DOHH2 (cell line): ENCODE data around the gene TIMM17A.
"Not testable (repeated sequence)": the region's sequence is repeated elsewhere in the genome, so short reads cannot be mapped to it uniquely, and the experiment has no call there.

Source experiments
- H3F3A ChIP-seq: fragments of 200-600 bp; sonication (generic), shearing (Covaris generic); 2 replicates; pipeline ENCODE4 v1.6.0; 2016; ENCODE audit warnings: antibody characterized with exemption, mild to moderate bottlenecking; ENCODE audit not compliant: control insufficient read depth, insufficient read depth
- H3K27ac ChIP-seq: fragments of 200-600 bp; sonication (generic); 2 replicates; pipeline ENCODE4 v1.5.1; 2014; ENCODE audit warnings: low read depth, mild to moderate bottlenecking, low read length, moderate library complexity
- H3K27me3 ChIP-seq: fragments of 200-600 bp; sonication (generic); 2 replicates; pipeline ENCODE4 v1.6.1; 2014; ENCODE audit warnings: mild to moderate bottlenecking, low read length, mixed read lengths; ENCODE audit not compliant: control insufficient read depth
- H3K36me3 ChIP-seq: fragments of 200-600 bp; sonication (generic); 2 replicates; pipeline ENCODE4 v1.6.1; 2014; ENCODE audit warnings: mild to moderate bottlenecking, low read length, moderate library complexity, mixed read lengths; ENCODE audit not compliant: control insufficient read depth
- H3K4me1 ChIP-seq: fragments of 200-600 bp; sonication (generic); 2 replicates; pipeline ENCODE4 v1.6.1; 2014; ENCODE audit warnings: mild to moderate bottlenecking, low read length, mixed read lengths; ENCODE audit not compliant: control insufficient read depth
- H3K4me2 ChIP-seq: fragments of 200-600 bp; sonication (generic); 2 replicates; pipeline ENCODE4 v1.6.0; 2014; ENCODE audit warnings: mild to moderate bottlenecking, low read length, moderate library complexity
- H3K4me3 ChIP-seq: fragments of 200-600 bp; sonication (generic); 2 replicates; pipeline ENCODE4 v1.5.1; 2014; ENCODE audit warnings: mild to moderate bottlenecking, low read length, mixed read lengths
- H3K79me2 ChIP-seq: fragments of 200-600 bp; sonication (generic); 2 replicates; pipeline ENCODE4 v1.6.1; 2014; ENCODE audit warnings: mild to moderate bottlenecking, low read length, mixed read lengths; ENCODE audit not compliant: control insufficient read depth
- H3K9me2 ChIP-seq: fragments of 200-600 bp; sonication (generic); replicated peaks from 2 replicates; pipeline ENCODE4 v1.6.1; 2014; ENCODE audit warnings: mild to moderate bottlenecking, low read length, mixed read lengths; ENCODE audit not compliant: control insufficient read depth
- H3K9me3 ChIP-seq: fragments of 200-600 bp; sonication (generic); 2 replicates; pipeline ENCODE4 v1.6.1; 2014; ENCODE audit warnings: antibody characterized with exemption, low read length, mixed read lengths; ENCODE audit not compliant: control insufficient read depth, insufficient read depth
- H4K20me1 ChIP-seq: fragments of 200-600 bp; sonication (generic); 2 replicates; pipeline ENCODE4 v1.6.0; 2014; ENCODE audit warnings: low read depth, mild to moderate bottlenecking, antibody characterized with exemption, low read length, moderate library complexity; ENCODE audit not compliant: control insufficient read depth, insufficient read depth
- CTCF ChIP-seq: fragments of 200-600 bp; sonication (generic); IDR thresholded peaks from one replicate; pipeline ENCODE4 v1.5.1; 2014; ENCODE audit warnings: antibody characterized with exemption, mild to moderate bottlenecking, low read depth, low read length; ENCODE audit not compliant: poor library complexity, severe bottlenecking
- EZH2phosphoT487 ChIP-seq: fragments of 200-600 bp; sonication (generic); IDR thresholded peaks from 2 replicates; pipeline ENCODE4 v1.6.1; 2017; ENCODE audit warnings: borderline replicate concordance, mild to moderate bottlenecking, antibody characterized with exemption, low read length, moderate library complexity, mixed read lengths

The TIMM17A gene

GRCh38 chr1:202018468-202019234 lies 63.3 kb downstream of the TIMM17A start:
- Histone ChIP-seq H3F3A (no peaks in the 10 kb centered on the region), H3K9me2 (no peaks in the 10 kb centered on the region), H3K27me3 (0 out of 2 replicates have a peak, but pooled peaks cover 2% of the 10 kb centered on the region), H3K4me3 (no peak overlapping the region), H4K20me1 (no peaks in the 10 kb centered on the region), H3K36me3 (no peaks in the 10 kb centered on the region), H3K9me3 (no peaks in the 10 kb centered on the region), H3K79me2 (no peaks in the 10 kb centered on the region), H3K4me1 (no peaks in the 10 kb centered on the region), H3K4me2 (no peak overlapping the region), H3K27ac (no peak overlapping the region)
- TF ChIP-seq EZH2phosphoT487 (no peak), CTCF (no peak)

GRCh38 chr1:202019235-202019558 lies 63.9 kb downstream of the TIMM17A start:
- H3K36me3 ChIP-seq, H3K9me3 ChIP-seq, H3F3A ChIP-seq, H3K4me3 ChIP-seq, H3K4me2 ChIP-seq, H3K4me1 ChIP-seq, H3K79me2 ChIP-seq, H3K27ac ChIP-seq, H3K27me3 ChIP-seq, H3K9me2 ChIP-seq, H4K20me1 ChIP-seq: not testable (repeated sequence)
